HG03066 (cell line): ENCODE data around the gene SEMA5A.

Experiments
- ATAC-seq: cut with Tn5 transposase; IDR thresholded peaks from one replicate; pipeline ENCODE4 v1.9.1; 2021; ENCODE audit warnings: low read depth; ENCODE audit not compliant: unreplicated experiment

Gene SEMA5A

GRCh38 chr5:9479990-9480389 is 65.9 kb downstream of the SEMA5A start:
- no peak for ATAC-seq

GRCh38 chr5:9479361-9479760 is 66.5 kb downstream of the SEMA5A start:
- no peak for ATAC-seq

GRCh38 chr5:9477537-9477936 is 68.3 kb downstream of the SEMA5A start:
- no peak for ATAC-seq

GRCh38 chr5:9474219-9475002 is 71.5 kb downstream of the SEMA5A start:
- ATAC-seq, result no peak

- ATAC-seq, result no peak
Observed at GRCh38 chr5:9473624-9474023, 72.3 kb downstream of the SEMA5A start.

GRCh38 chr5:9470410-9470809 is 75.5 kb downstream of the SEMA5A start:
- ATAC-seq, result no peak

- no peak for ATAC-seq
Observed at GRCh38 chr5:9468060-9468388, 77.9 kb downstream of the SEMA5A start.

GRCh38 chr5:9467199-9468059 is 78.4 kb downstream of the SEMA5A start:
- ATAC-seq, result no peak

- no peak for ATAC-seq
Observed at GRCh38 chr5:9466697-9467096, 79.2 kb downstream of the SEMA5A start.

- ATAC-seq, result no peak
Observed at GRCh38 chr5:9464478-9464877, 81.4 kb downstream of the SEMA5A start.

GRCh38 chr5:9462109-9462508 is 83.8 kb downstream of the SEMA5A start:
- ATAC-seq, result no peak

- no peak for ATAC-seq
Observed at GRCh38 chr5:9460885-9461645, 84.8 kb downstream of the SEMA5A start.

GRCh38 chr5:9456435-9457042 is 89.3 kb downstream of the SEMA5A start:
- ATAC-seq, result no peak

- no peak for ATAC-seq
Observed at GRCh38 chr5:9455826-9456434, 89.9 kb downstream of the SEMA5A start.

GRCh38 chr5:9454491-9454890 is 91.4 kb downstream of the SEMA5A start:
- no peak for ATAC-seq

GRCh38 chr5:9454012-9454481 is 91.8 kb downstream of the SEMA5A start:
- no peak for ATAC-seq

- ATAC-seq, result no peak
Observed at GRCh38 chr5:9453480-9454011, 92.3 kb downstream of the SEMA5A start.

- no peak for ATAC-seq
Observed at GRCh38 chr5:9452181-9452580, 93.7 kb downstream of the SEMA5A start.

- ATAC-seq, result no peak
Observed at GRCh38 chr5:9451037-9451436, 94.8 kb downstream of the SEMA5A start.

- ATAC-seq, result no peak
Observed at GRCh38 chr5:9447691-9448090, 98.2 kb downstream of the SEMA5A start.
